Tibial artery (tissue), 4 donors: Measurements from ENCODE around the gene MANSC4.

Experiments
- DNase-seq, 2 donors: peaks; one replicate each; pipeline ENCODE4 v3.0.0-alpha.2; 2019
- H3K27ac ChIP-seq, 2 donors: fragments of 200-600 bp; sonication (generic) in 1 of 2; 1 replicate in 1 of 2; 2 replicates in 1 of 2; pipeline ENCODE4 v1.5.1; 2018 to 2019; ENCODE audit warnings: mild to moderate bottlenecking in 1 of 2
- H3K27me3 ChIP-seq, 2 donors: fragments of 200-600 bp; sonication (generic) in 1 of 2; one replicate each; pipeline versions ENCODE4 v1.5.1 to v1.6.0; 2016 to 2019
- H3K36me3 ChIP-seq, 3 donors: fragments of 200-600 bp; sonication (generic) in 2 of 3; one replicate each; pipeline ENCODE4 v1.5.1; 2016 to 2019; ENCODE audit warnings: mild to moderate bottlenecking in 2 of 3
- H3K4me1 ChIP-seq, 4 donors: fragments of 200-600 bp; sonication (generic) in 2 of 4; 1 replicate in 3 of 4; 2 replicates in 1 of 4; pipeline ENCODE4 v1.5.1; 2016 to 2019
- H3K4me3 ChIP-seq, 2 donors: fragments of 200-600 bp; sonication (generic) in 1 of 2; 1 replicate in 1 of 2; 2 replicates in 1 of 2; pipeline ENCODE4 v1.5.1; 2018 to 2019; ENCODE audit warnings: mild to moderate bottlenecking in 2 of 2
- H3K9me3 ChIP-seq, 3 donors: fragments of 200-600 bp; sonication (generic) in 1 of 3; one replicate each; pipeline ENCODE4 v1.5.1; 2016 to 2019
- intact Hi-C: fragments of 100-400 bp; cut with DNase I; formaldehyde crosslinking; loops from one replicate; pipeline ENCODE4 v1.15.0; 2023; ENCODE audit warnings: low total_unique reads
- TF ChIP-seq, protein P1 (sequence below), 2 experiments: fragments of 200-600 bp in 1 of 2; fragments of 450-650 bp in 1 of 2; IDR thresholded peaks; one replicate each; pipeline ENCODE4 v1.5.1; 2017 to 2019; ENCODE audit warnings: antibody characterized with exemption in 2 of 2, mild to moderate bottlenecking in 1 of 2, moderate library complexity in 1 of 2

MANSC4 gene

GRCh38 chr12:27807063-27807703 lies 27.1 kb upstream of the MANSC4 start:
- TF ChIP-seq, protein P1, sequence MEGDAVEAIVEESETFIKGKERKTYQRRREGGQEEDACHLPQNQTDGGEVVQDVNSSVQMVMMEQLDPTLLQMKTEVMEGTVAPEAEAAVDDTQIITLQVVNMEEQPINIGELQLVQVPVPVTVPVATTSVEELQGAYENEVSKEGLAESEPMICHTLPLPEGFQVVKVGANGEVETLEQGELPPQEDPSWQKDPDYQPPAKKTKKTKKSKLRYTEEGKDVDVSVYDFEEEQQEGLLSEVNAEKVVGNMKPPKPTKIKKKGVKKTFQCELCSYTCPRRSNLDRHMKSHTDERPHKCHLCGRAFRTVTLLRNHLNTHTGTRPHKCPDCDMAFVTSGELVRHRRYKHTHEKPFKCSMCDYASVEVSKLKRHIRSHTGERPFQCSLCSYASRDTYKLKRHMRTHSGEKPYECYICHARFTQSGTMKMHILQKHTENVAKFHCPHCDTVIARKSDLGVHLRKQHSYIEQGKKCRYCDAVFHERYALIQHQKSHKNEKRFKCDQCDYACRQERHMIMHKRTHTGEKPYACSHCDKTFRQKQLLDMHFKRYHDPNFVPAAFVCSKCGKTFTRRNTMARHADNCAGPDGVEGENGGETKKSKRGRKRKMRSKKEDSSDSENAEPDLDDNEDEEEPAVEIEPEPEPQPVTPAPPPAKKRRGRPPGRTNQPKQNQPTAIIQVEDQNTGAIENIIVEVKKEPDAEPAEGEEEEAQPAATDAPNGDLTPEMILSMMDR (IDR thresholded peaks at IDR 0.05) = no peak
- intact Hi-C loops = no loop called here
- Histone ChIP-seq H3K36me3 (no peaks in the 10 kb centered on the region), H3K9me3 (no peaks in the 10 kb centered on the region), H3K27ac (no peak overlapping the region), H3K4me3 (no peak overlapping the region), H3K4me1 (peaks cover 0 to 33% (median 7%) of the 10 kb centered on the region in 4 donors), H3K27me3 (no peaks in the 10 kb centered on the region)
- DNase-seq = no peak

GRCh38 chr12:27806259-27806658 lies 26.2 kb upstream of the MANSC4 start:
- no peaks in the 10 kb centered on the region for H3K9me3 ChIP-seq
- H3K27ac ChIP-seq = no peak overlapping the region
- H3K4me1 ChIP-seq = peaks cover 0 to 33% (median 7%) of the 10 kb centered on the region in 4 donors
- no peak overlapping the region for H3K4me3 ChIP-seq
- TF ChIP-seq, protein P1 (IDR thresholded peaks at IDR 0.05) = no peak
- intact Hi-C loops = no loop called here
- DNase-seq = no peak
- no peaks in the 10 kb centered on the region for H3K27me3 ChIP-seq
- peaks cover 0 to 5% (median 0%) of the 10 kb centered on the region in 3 donors for H3K36me3 ChIP-seq

GRCh38 chr12:27805238-27805637 lies 25.2 kb upstream of the MANSC4 start:
- no peak for DNase-seq
- H3K9me3 ChIP-seq = no peaks in the 10 kb centered on the region
- intact Hi-C loops = no loop called here
- TF ChIP-seq, protein P1 (IDR thresholded peaks at IDR 0.05) = no peak
- no peak overlapping the region for H3K4me3 ChIP-seq
- peaks cover 5 to 13% (median 6%) of the 10 kb centered on the region in 3 donors for H3K36me3 ChIP-seq
- H3K27ac ChIP-seq = peak overlapping the region in 1 of 2 donors; percentile 13
- peaks cover 0 to 30% (median 7%) of the 10 kb centered on the region in 4 donors for H3K4me1 ChIP-seq
- no peaks in the 10 kb centered on the region for H3K27me3 ChIP-seq

GRCh38 chr12:27802936-27803335 lies 22.9 kb upstream of the MANSC4 start:
- DNase-seq = no peak
- TF ChIP-seq, protein P1 (IDR thresholded peaks at IDR 0.05) = no peak
- Histone ChIP-seq H3K9me3 (no peaks in the 10 kb centered on the region), H3K27ac (no peak overlapping the region), H3K4me1 (peaks cover 0 to 13% (median 3%) of the 10 kb centered on the region in 4 donors), H3K36me3 (peaks cover 20 to 30% (median 27%) of the 10 kb centered on the region in 3 donors), H3K4me3 (no peak overlapping the region), H3K27me3 (no peaks in the 10 kb centered on the region)
- intact Hi-C loops = no loop called here

DNA sequence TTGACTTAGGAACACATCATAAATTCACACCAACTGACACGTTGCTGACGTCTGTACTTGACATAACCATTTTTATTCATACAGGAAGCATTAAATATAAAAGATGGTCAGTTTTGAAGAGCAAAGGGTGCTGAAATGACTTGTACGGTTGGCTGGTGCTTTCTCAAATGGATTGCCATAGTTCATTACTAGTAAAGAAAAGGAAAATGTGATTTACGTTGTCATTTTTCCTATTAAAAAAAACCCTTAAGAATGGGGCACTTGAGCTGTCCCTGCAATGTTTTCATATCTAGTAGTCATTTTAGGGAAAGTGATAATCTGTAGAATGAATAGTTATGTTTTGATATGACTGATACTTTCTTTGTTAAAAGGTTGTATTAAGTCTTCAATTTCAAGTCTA lies 22.5 kb upstream of the MANSC4 start:
- peaks cover 25 to 34% (median 31%) of the 10 kb centered on the region in 3 donors for H3K36me3 ChIP-seq
- H3K4me1 ChIP-seq = peaks cover 0 to 13% (median 3%) of the 10 kb centered on the region in 4 donors
- TF ChIP-seq, protein P1 (IDR thresholded peaks at IDR 0.05) = no peak
- H3K27ac ChIP-seq = no peak overlapping the region
- H3K4me3 ChIP-seq = no peak overlapping the region
- H3K27me3 ChIP-seq = no peaks in the 10 kb centered on the region
- no peaks in the 10 kb centered on the region for H3K9me3 ChIP-seq
- intact Hi-C loops = no loop called here
- no peak for DNase-seq
